Measurements from ENCODE around the gene DCXR.

The DCXR gene

GRCh38 chr17:82062076-82062983 is 24.8 kb upstream of the DCXR start:
- TF ChIP-seq MAX (IDR thresholded peaks at IDR 0.05; ENCODE audit: low read depth, low read length) (no peak), POLR2A (IDR thresholded peaks at IDR 0.05; ENCODE audit: extremely low read depth, insufficient read length) (no peak), CTCF (IDR thresholded peaks at IDR 0.05; ENCODE audit: low read depth, low read length) (no peak), MYC (IDR thresholded peaks at IDR 0.05; ENCODE audit: low read depth, low read length) (no peak)
- no peak overlapping the region for H3K4me3 ChIP-seq (ENCODE audit: low read depth, low read length)
- no peak for DNase-seq (ENCODE audit: low read depth)

- no peak for DNase-seq (ENCODE audit: low read depth)
- TF ChIP-seq MAX (IDR thresholded peaks at IDR 0.05; ENCODE audit: low read depth, low read length) (no peak), CTCF (IDR thresholded peaks at IDR 0.05; ENCODE audit: low read depth, low read length) (no peak), MYC (IDR thresholded peaks at IDR 0.05; ENCODE audit: low read depth, low read length) (no peak), POLR2A (IDR thresholded peaks at IDR 0.05; ENCODE audit: extremely low read depth, insufficient read length) (no peak)
- no peak overlapping the region for H3K4me3 ChIP-seq (ENCODE audit: low read depth, low read length)
These were observed 23.8 kb upstream of the DCXR start for GRCh38 chr17:82061047-82061925.

- DNase-seq (ENCODE audit: low read depth) = no peak
- no peak for TF ChIP-seq MAX (IDR thresholded peaks at IDR 0.05; ENCODE audit: low read depth, low read length)
- TF ChIP-seq CTCF (IDR thresholded peaks at IDR 0.05; ENCODE audit: low read depth, low read length) = no peak
- TF ChIP-seq POLR2A (IDR thresholded peaks at IDR 0.05; ENCODE audit: extremely low read depth, insufficient read length) = no peak
- TF ChIP-seq MYC (IDR thresholded peaks at IDR 0.05; ENCODE audit: low read depth, low read length) = no peak
- H3K4me3 ChIP-seq (ENCODE audit: low read depth, low read length) = no peak overlapping the region
These were observed 23.1 kb upstream of the DCXR start for GRCh38 chr17:82060614-82061013.

GRCh38 chr17:82060001-82060380 is 22.5 kb upstream of the DCXR start:
- no peak for DNase-seq (ENCODE audit: low read depth)
- no peak overlapping the region for H3K4me3 ChIP-seq (ENCODE audit: low read depth, low read length)
- TF ChIP-seq POLR2A (IDR thresholded peaks at IDR 0.05; ENCODE audit: extremely low read depth, insufficient read length) (no peak), MAX (IDR thresholded peaks at IDR 0.05; ENCODE audit: low read depth, low read length) (no peak), CTCF (IDR thresholded peaks at IDR 0.05; ENCODE audit: low read depth, low read length) (no peak), MYC (IDR thresholded peaks at IDR 0.05; ENCODE audit: low read depth, low read length) (no peak)

GRCh38 chr17:82059272-82060000 is 21.9 kb upstream of the DCXR start:
- DNase-seq (ENCODE audit: low read depth) = no peak
- no peak overlapping the region for H3K4me3 ChIP-seq (ENCODE audit: low read depth, low read length)
- TF ChIP-seq MYC (IDR thresholded peaks at IDR 0.05; ENCODE audit: low read depth, low read length) (no peak), CTCF (IDR thresholded peaks at IDR 0.05; ENCODE audit: low read depth, low read length) (no peak), POLR2A (IDR thresholded peaks at IDR 0.05; ENCODE audit: extremely low read depth, insufficient read length) (no peak), MAX (IDR thresholded peaks at IDR 0.05; ENCODE audit: low read depth, low read length) (no peak)
